ENCODE results near the gene HPSE2. TPM values are rescaled to one million over a fixed set of nuclear protein-coding genes. Genes with fewer than 3 reads are reported as not detected.

The HPSE2 gene
- total RNA-seq, 2 experiments from 2014 or later: not detected

DNA sequence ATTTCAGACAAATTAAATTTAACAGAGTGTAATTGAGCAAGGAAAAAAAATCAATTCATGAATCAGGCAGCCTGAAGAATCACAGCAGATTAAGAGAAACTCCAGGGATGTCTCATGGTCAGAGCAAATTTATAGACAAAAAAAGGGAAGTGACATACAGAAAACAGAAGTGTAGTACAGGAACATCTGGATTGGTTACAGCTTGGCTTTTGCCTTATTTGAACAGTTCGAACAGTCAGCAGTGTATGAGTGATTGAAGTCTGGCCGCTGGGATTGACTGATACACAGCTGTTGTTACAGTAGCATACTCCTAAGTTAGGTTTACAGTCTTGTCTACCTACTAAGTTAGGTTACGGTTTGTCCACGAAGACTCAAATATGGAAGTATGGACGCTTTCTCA is 255.3 kb downstream of the HPSE2 start:
- Mint-ChIP-seq H3K4me1 (ENCODE audit: low read depth) (no peaks in the 10 kb centered on the region), H3K9me3 (peaks cover 2% of the 10 kb centered on the region), H3K27ac (no peak overlapping the region), H3K27me3 (no peaks in the 10 kb centered on the region), H3K4me3 (no peak overlapping the region), H3K36me3 (ENCODE audit: low read depth) (no peaks in the 10 kb centered on the region)
- ChIA-PET POLR2A (no interaction called here), CTCF (no interaction called here)
- DNase-seq: no peak
- Histone ChIP-seq H3K27ac (ENCODE audit: low read depth in 1 of 2, low read length in 2 of 2) (no peak overlapping the region), H3K9me3 (ENCODE audit: control insufficient read depth in 1 of 2, insufficient read depth in 1 of 2, low read length in 2 of 2) (no peaks in the 10 kb centered on the region), H3K4me3 (ENCODE audit: low read length) (no peak overlapping the region), H3K27me3 (ENCODE audit: control insufficient read depth in 1 of 2, insufficient read depth in 2 of 2, low read length in 2 of 2) (no peaks in the 10 kb centered on the region), H3K4me1 (ENCODE audit: insufficient read depth, low read length) (no peaks in the 10 kb centered on the region), H3K36me3 (ENCODE audit: insufficient read depth, low read length) (no peaks in the 10 kb centered on the region)
- intact Hi-C loops (cut with DNase I, micrococcal nuclease): no loop called here
- ATAC-seq (ENCODE audit: poor library complexity): no peak
- TF ChIP-seq, protein P1, sequence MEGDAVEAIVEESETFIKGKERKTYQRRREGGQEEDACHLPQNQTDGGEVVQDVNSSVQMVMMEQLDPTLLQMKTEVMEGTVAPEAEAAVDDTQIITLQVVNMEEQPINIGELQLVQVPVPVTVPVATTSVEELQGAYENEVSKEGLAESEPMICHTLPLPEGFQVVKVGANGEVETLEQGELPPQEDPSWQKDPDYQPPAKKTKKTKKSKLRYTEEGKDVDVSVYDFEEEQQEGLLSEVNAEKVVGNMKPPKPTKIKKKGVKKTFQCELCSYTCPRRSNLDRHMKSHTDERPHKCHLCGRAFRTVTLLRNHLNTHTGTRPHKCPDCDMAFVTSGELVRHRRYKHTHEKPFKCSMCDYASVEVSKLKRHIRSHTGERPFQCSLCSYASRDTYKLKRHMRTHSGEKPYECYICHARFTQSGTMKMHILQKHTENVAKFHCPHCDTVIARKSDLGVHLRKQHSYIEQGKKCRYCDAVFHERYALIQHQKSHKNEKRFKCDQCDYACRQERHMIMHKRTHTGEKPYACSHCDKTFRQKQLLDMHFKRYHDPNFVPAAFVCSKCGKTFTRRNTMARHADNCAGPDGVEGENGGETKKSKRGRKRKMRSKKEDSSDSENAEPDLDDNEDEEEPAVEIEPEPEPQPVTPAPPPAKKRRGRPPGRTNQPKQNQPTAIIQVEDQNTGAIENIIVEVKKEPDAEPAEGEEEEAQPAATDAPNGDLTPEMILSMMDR (IDR thresholded peaks at IDR 0.05): no peak

DNA sequence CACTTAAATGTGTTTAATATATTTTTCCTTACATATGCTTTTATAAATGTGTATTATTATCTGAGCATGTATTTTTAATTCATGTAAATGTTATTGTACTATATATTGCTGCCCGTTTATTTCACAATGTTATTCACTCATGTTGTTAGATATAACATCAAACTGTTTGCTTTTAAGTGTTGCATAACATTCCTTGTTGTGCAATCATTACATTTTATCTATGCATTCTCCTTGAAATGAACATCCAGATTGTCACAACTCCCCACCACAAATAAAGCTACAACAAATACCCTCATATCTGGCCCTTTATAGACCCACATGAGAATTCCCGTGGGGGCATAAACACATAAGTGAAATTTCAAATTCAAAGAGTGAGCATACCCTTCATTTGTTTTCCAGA is 264.2 kb downstream of the HPSE2 start:
- Histone ChIP-seq H3K4me3 (ENCODE audit: low read length) (no peak overlapping the region), H3K36me3 (ENCODE audit: insufficient read depth, low read length) (no peaks in the 10 kb centered on the region), H3K27me3 (ENCODE audit: control insufficient read depth in 1 of 2, insufficient read depth in 2 of 2, low read length in 2 of 2) (no peaks in the 10 kb centered on the region), H3K4me1 (ENCODE audit: insufficient read depth, low read length) (no peaks in the 10 kb centered on the region), H3K9me3 (ENCODE audit: control insufficient read depth in 1 of 2, insufficient read depth in 1 of 2, low read length in 2 of 2) (no peaks in the 10 kb centered on the region), H3K27ac (ENCODE audit: low read depth in 1 of 2, low read length in 2 of 2) (no peak overlapping the region)
- ATAC-seq (ENCODE audit: poor library complexity) (no peak), DNase-seq (no peak)
- no peak overlapping the region for H3K4me3 Mint-ChIP-seq
- POLR2A ChIA-PET: no interaction called here
- H3K36me3 Mint-ChIP-seq (ENCODE audit: low read depth): no peaks in the 10 kb centered on the region
- H3K9me3 Mint-ChIP-seq: no peaks in the 10 kb centered on the region
- intact Hi-C loops (cut with DNase I, micrococcal nuclease): no loop called here
- CTCF ChIA-PET: no interaction called here
- TF ChIP-seq, protein P1 (IDR thresholded peaks at IDR 0.05): no peak
- H3K27ac Mint-ChIP-seq: no peak overlapping the region
- no peaks in the 10 kb centered on the region for H3K4me1 Mint-ChIP-seq (ENCODE audit: low read depth)
- H3K27me3 Mint-ChIP-seq: no peaks in the 10 kb centered on the region

DNA sequence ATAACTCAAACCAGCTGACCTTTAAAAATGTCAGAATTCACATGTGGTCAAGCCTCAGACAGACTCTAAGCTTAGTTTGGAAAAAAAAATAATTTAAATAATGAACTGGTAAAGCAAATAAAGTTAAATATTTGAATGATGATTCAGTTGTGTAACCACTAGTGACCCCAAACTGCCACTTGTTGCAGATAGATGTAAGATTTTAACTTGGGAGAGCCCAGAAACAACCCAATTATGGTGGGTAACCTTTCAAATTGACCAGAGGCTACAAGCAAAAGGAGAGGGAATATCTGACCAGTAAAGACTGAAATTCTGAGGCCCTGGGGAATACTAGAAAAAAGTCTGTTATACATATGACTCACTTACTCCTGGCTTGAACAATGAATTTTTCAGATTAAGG is 268.1 kb downstream of the HPSE2 start:
- H3K4me3 ChIP-seq (ENCODE audit: low read length): no peak overlapping the region
- ChIA-PET CTCF (no interaction called here), POLR2A (no interaction called here)
- ATAC-seq (ENCODE audit: poor library complexity): no peak
- no peaks in the 10 kb centered on the region for H3K27me3 ChIP-seq (ENCODE audit: control insufficient read depth in 1 of 2, insufficient read depth in 2 of 2, low read length in 2 of 2)
- Mint-ChIP-seq H3K36me3 (ENCODE audit: low read depth) (no peaks in the 10 kb centered on the region), H3K27ac (no peak overlapping the region), H3K4me1 (ENCODE audit: low read depth) (no peaks in the 10 kb centered on the region), H3K9me3 (peaks cover 7% of the 10 kb centered on the region), H3K4me3 (no peak overlapping the region), H3K27me3 (no peaks in the 10 kb centered on the region)
- H3K9me3 ChIP-seq (ENCODE audit: control insufficient read depth in 1 of 2, insufficient read depth in 1 of 2, low read length in 2 of 2): peaks cover 0 to 5% of the 10 kb centered on the region in 2 experiments
- no peaks in the 10 kb centered on the region for H3K36me3 ChIP-seq (ENCODE audit: insufficient read depth, low read length)
- TF ChIP-seq, protein P1 (IDR thresholded peaks at IDR 0.05): no peak
- no peak for DNase-seq
- intact Hi-C loops (cut with DNase I, micrococcal nuclease): no loop called here
- H3K27ac ChIP-seq (ENCODE audit: low read depth in 1 of 2, low read length in 2 of 2): no peak overlapping the region
- H3K4me1 ChIP-seq (ENCODE audit: insufficient read depth, low read length): no peaks in the 10 kb centered on the region

All from CD4-positive, alpha-beta T cell (primary cell).